OCI-LY7 (cell line): ENCODE results near the gene GRM5.

ENCODE experiments used
- EZH2phosphoT487 ChIP-seq: fragments of 200-600 bp; sonication (generic); IDR thresholded peaks from 2 replicates; pipeline ENCODE4 v1.6.1; 2018; ENCODE audit warnings: low read depth, borderline replicate concordance, mild to moderate bottlenecking, mixed run types, antibody characterized with exemption, low read length, moderate library complexity, mixed read lengths
- TF ChIP-seq, protein P1 (sequence below): fragments of 200-600 bp; sonication (generic); conservative IDR thresholded peaks from 2 replicates; pipeline ENCODE4 v1.5.1; 2014; ENCODE audit warnings: mild to moderate bottlenecking, antibody characterized with exemption, low read length, moderate library complexity, mixed read lengths

DNA sequence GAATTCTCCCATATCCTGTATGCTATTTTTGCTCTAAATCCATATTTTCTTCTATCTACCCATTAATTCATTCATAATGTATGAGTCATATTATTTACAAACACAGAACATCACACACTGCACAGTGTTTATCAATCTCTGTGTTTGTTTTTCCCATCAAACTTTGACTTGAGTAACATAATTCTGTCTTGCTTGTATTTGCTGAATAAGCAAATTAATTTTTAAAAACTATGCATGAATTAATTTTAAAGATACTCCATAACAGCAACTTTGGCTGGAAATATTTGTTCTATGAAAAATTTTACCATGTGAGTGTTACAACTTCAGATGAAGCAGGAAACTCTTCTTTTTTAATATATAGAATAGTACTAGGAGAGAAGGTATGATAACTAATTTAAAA is 275.6 kb downstream of the GRM5 start:
- no peak for TF ChIP-seq EZH2phosphoT487
- TF ChIP-seq, protein P1, sequence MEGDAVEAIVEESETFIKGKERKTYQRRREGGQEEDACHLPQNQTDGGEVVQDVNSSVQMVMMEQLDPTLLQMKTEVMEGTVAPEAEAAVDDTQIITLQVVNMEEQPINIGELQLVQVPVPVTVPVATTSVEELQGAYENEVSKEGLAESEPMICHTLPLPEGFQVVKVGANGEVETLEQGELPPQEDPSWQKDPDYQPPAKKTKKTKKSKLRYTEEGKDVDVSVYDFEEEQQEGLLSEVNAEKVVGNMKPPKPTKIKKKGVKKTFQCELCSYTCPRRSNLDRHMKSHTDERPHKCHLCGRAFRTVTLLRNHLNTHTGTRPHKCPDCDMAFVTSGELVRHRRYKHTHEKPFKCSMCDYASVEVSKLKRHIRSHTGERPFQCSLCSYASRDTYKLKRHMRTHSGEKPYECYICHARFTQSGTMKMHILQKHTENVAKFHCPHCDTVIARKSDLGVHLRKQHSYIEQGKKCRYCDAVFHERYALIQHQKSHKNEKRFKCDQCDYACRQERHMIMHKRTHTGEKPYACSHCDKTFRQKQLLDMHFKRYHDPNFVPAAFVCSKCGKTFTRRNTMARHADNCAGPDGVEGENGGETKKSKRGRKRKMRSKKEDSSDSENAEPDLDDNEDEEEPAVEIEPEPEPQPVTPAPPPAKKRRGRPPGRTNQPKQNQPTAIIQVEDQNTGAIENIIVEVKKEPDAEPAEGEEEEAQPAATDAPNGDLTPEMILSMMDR = no peak
